ENCODE measurements around the gene CEMP1. TPM values are rescaled to one million over a fixed set of nuclear protein-coding genes. Genes with fewer than 3 reads are reported as not detected.
"Not testable (repeated sequence)": the region's sequence is repeated elsewhere in the genome, so short reads cannot be mapped to it uniquely, and the experiment has no call there.

Gene CEMP1, protein sequence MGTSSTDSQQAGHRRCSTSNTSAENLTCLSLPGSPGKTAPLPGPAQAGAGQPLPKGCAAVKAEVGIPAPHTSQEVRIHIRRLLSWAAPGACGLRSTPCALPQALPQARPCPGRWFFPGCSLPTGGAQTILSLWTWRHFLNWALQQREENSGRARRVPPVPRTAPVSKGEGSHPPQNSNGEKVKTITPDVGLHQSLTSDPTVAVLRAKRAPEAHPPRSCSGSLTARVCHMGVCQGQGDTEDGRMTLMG
- total RNA-seq: 1 to 10 TPM; 3.6 to 7.8 (median 3.6) TPM

DNA sequence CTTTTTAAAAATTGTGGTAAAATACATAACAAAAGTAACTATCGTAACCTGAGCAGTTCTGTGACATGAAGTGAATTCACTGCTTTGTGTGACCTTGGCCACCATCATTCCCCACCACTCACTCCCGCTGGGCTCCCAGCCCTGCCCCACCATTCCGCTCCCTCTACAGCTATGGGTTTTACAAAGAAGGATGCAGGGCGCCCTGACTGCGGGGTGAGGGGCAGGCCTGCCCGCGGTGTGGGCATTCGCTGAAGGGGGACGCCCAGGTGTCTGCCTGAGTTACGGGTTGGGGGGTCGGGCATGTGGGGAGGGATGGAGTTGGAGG, at the start of gene CEMP1:
Gene CEMP1 (minus strand): TSS at position 38 of the 325 bp plus-strand sequence. CDS start 335 bp downstream, outside the sequence.
- intact Hi-C loops (cut with DNase I): no loop called here
- DNase-seq: no peak
- peaks cover 0 to 9% of the 10 kb centered on the region in 2 donors for H3K36me3 ChIP-seq

DNA sequence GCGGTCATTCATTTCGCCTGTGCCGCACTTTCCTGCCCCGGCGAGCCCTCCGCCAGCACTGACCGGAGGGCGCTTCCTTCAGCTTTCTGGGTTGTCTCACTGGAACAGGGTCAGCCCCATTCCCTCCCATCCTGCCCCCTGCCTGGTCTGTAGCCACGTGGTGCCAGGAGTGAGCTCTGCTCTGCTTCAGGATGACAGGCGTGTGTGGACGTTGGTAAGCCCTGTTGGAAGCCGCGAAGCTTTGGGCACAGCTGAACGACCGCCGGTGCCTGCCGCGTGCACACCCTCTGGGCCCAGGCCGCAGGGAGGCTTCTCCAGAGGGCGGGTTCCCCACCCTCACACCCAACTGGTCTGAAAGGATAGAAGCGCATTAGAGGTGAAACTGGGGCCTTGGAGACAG, 49.6 kb upstream of the CEMP1 start:
- DNase-seq; intact Hi-C loops (cut with DNase I); H3K4me1 ChIP-seq; H3K27ac ChIP-seq; H3K36me3 ChIP-seq; H3K9me3 ChIP-seq; H3K4me3 ChIP-seq (replicated peaks in 1 of 3); H3K27me3 ChIP-seq: not testable (repeated sequence)
- no CpG with 5 or more reads among the region's 21 CpGs for WGBS, 2 donors

More for the DNA sequence above, at the start of gene CEMP1:
- Histone ChIP-seq H3K4me1 (peaks cover 7 to 29% of the 10 kb centered on the region in 2 donors), H3K27me3 (no peaks in the 10 kb centered on the region), H3K9me3 (no peaks in the 10 kb centered on the region), H3K4me3 (replicated peaks in 1 of 3) (peak within 1 kb of the TSS; percentile 18 to 46 (median 35)), H3K27ac (peak within 1 kb of the TSS; percentile 88 to 95 (median 92))
- WGBS, 2 donors: 20 to 28% methylated on average over 7 to 11 of the region's 11 CpGs
- TF ChIP-seq, protein P1, sequence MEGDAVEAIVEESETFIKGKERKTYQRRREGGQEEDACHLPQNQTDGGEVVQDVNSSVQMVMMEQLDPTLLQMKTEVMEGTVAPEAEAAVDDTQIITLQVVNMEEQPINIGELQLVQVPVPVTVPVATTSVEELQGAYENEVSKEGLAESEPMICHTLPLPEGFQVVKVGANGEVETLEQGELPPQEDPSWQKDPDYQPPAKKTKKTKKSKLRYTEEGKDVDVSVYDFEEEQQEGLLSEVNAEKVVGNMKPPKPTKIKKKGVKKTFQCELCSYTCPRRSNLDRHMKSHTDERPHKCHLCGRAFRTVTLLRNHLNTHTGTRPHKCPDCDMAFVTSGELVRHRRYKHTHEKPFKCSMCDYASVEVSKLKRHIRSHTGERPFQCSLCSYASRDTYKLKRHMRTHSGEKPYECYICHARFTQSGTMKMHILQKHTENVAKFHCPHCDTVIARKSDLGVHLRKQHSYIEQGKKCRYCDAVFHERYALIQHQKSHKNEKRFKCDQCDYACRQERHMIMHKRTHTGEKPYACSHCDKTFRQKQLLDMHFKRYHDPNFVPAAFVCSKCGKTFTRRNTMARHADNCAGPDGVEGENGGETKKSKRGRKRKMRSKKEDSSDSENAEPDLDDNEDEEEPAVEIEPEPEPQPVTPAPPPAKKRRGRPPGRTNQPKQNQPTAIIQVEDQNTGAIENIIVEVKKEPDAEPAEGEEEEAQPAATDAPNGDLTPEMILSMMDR (IDR thresholded peaks at IDR 0.05): no peak
- TF ChIP-seq POLR2A (IDR thresholded peaks at IDR 0.05): no peak

DNA sequence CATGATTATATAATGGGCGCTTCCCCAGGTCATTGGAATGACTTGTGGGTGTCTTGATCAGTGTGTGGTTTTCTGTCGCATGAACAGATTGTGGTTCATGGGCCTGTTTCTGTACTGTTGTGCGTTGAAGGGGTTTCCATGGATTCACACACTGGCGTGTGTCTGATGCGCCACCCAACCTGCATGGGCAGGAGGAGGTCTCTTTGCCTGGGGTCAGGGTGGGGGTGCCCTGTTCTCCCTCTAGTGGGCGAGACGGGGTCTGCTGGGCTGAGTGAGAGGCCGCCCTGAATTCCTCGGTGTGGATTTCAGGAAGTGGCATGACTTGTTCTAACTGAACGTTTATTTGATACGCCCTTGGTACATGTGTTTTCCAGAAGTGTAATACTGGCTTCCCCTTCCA, 48.9 kb upstream of the CEMP1 start:
- WGBS, 2 donors: 83% methylated on average over 1 of the region's 11 CpGs; no CpG with 5 or more reads in 1 of the 2 donors

DNA sequence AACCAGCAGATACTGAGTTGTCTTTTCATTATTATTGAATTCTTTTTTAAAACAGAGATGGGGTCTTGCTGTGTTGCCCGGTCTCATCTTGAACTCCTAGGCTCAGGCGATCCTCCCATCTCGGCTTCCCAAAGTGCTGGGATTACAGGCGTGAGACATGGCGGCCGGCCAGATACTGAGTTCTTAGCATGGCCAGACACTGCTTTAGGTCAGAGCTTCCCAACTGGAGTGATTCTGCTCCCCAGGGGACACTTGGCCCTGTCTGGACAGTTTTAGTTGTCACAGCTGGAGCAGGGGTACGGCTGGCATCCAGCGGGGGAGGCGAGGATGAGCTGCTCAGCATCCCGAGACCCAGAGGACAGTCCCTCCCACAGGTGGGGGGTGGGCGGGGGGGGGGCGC, 47.7 kb upstream of the CEMP1 start:
- H3K9me3 ChIP-seq; DNase-seq; H3K27ac ChIP-seq; H3K4me3 ChIP-seq (replicated peaks in 1 of 3); H3K36me3 ChIP-seq; H3K4me1 ChIP-seq; H3K27me3 ChIP-seq; intact Hi-C loops (cut with DNase I): not testable (repeated sequence)
- WGBS, 2 donors: no CpG with 5 or more reads among the region's 12 CpGs

More for the DNA sequence above, 48.9 kb upstream of the CEMP1 start:
- H3K27ac ChIP-seq; intact Hi-C loops (cut with DNase I); H3K9me3 ChIP-seq; H3K4me1 ChIP-seq; DNase-seq; H3K36me3 ChIP-seq; H3K4me3 ChIP-seq (replicated peaks in 1 of 3); H3K27me3 ChIP-seq: not testable (repeated sequence)

DNA sequence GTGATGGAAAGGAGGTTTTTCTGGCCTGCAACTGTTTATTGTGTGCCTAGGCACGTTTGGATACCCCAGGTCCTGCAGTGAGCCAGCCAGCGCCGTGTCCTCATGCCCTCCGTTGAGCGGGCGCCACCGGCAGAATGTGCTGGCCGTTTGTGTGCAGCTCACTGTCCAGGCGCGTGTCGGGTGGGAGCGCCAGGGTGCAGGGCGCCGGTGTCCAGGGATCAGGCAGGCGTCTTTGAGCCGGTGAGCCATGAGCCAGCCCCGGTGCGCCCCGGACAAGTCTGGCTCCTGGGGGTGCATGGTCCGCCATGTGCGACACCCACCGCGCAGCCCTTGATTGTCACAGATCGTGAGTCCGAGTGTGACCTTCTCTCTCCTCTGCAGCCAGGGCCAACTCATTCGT, 45.8 kb upstream of the CEMP1 start:
- H3K27me3 ChIP-seq; intact Hi-C loops (cut with DNase I); H3K9me3 ChIP-seq; H3K4me3 ChIP-seq (replicated peaks in 1 of 3); H3K4me1 ChIP-seq; DNase-seq; H3K27ac ChIP-seq; H3K36me3 ChIP-seq: not testable (repeated sequence)
- WGBS, 2 donors: no CpG with 5 or more reads among the region's 26 CpGs

DNA sequence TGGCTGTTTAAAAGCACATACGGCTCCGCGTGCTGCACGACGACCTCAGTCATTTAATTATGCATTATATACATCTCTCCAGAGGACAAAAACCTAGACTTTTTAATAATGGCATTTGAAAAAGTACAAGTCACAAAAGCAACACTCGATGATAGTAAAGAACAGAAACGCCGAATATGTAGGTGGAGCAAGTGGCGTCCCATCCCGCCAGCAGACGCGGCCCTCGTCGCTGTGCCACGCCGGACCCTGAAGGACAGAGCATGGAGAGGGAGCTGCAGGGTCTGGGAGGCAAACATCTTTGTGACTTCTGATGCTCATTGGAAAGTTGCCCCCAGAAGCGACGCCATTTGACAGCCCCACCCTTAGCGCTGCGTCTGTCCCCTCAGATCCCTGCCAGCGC, 44.6 kb upstream of the CEMP1 start:
- H3K4me1 ChIP-seq; H3K9me3 ChIP-seq; H3K27me3 ChIP-seq; H3K27ac ChIP-seq; H3K4me3 ChIP-seq (replicated peaks in 1 of 3); intact Hi-C loops (cut with DNase I); DNase-seq; H3K36me3 ChIP-seq: not testable (repeated sequence)
- WGBS, 2 donors: 88% methylated on average over 1 of the region's 21 CpGs; no CpG with 5 or more reads in 1 of the 2 donors

DNA sequence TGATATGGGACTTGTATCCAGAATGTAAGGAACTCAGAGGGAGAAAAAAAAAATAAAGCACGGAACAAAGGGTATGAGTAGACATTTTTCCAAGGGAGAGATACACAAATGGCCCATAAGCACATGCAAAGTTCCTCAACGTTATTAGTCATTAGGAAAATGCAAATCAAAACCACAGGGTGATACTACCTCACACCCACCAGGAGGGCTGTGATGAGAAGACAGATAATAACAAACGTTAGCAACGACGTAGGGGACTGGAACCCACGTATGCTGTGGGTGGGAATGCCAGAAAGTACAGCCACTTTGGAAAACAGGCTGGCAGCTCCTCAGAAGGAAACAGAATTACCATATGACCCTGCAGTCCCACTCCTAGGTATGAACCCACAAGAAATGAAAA, 41.5 kb upstream of the CEMP1 start:
- H3K4me1 ChIP-seq; H3K27ac ChIP-seq; H3K4me3 ChIP-seq (replicated peaks in 1 of 3); H3K27me3 ChIP-seq; DNase-seq; H3K9me3 ChIP-seq; H3K36me3 ChIP-seq; intact Hi-C loops (cut with DNase I): not testable (repeated sequence)
- WGBS, 2 donors: no CpG with 5 or more reads among the region's 6 CpGs

DNA sequence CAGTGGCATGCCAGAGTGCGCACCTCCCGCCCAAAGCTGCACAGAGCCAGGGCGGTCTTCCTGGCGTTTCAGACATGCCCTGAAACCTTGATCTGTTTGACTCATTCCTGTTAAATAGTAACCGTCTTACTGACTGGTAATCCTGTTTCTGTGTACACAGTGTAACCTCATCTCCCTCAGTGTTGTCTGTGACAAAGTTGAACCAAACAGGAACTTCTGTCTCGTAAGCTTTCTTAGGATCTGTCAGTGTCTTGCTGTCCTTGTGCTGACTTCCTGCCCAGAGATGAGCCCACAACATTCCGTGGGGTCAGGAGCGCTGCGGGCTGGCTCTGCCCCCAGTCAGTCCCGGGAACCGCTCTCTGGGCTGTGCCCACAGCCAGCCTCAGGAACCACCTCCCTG, 37.4 kb upstream of the CEMP1 start:
- intact Hi-C loops (cut with DNase I); H3K27me3 ChIP-seq; H3K36me3 ChIP-seq; H3K4me3 ChIP-seq (replicated peaks in 1 of 3); H3K4me1 ChIP-seq; H3K9me3 ChIP-seq; DNase-seq; H3K27ac ChIP-seq: not testable (repeated sequence)
- no CpG with 5 or more reads among the region's 11 CpGs for WGBS, 2 donors

DNA sequence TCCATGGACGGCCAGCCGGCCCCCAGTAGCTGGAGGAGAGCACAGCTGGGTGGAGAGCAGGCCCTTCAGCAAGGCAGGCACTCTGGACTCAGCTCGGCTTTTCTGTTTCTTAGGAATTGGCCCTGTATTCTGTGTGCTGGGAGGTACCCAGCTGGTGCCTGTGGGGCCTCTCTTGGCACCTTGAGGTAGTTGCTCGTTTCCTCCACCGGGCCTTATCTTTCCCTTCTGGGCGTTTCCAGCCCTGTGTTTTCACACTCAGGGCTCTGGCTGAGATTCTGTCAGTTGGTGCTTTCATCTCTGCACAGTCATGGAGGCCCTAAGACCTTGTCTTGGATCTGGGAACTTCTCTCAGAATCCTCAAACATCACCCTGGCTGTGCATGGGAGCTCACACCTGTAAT, 36.3 kb upstream of the CEMP1 start:
- WGBS, 2 donors: no CpG with 5 or more reads among the region's 6 CpGs
- not testable (repeated sequence) for H3K27me3 ChIP-seq, H3K36me3 ChIP-seq

More for the DNA sequence above, 36.3 kb upstream of the CEMP1 start:
- H3K4me1 ChIP-seq; intact Hi-C loops (cut with DNase I); DNase-seq; H3K4me3 ChIP-seq (replicated peaks in 1 of 3); H3K9me3 ChIP-seq; H3K27ac ChIP-seq: not testable (repeated sequence)

All from thyroid gland (tissue), 4 donors.